Stimulated activated CD4-positive, alpha-beta T cell treated with anti-CD3 and anti-CD28 coated beads, Interleukin-1b, Interleukin-23, amount 100 ng/mL, for 48 hours (primary cell): ENCODE results near the gene FMN1.

Experiments used
- DNase-seq: peaks from one replicate; pipeline ENCODE4 v3.0.0-alpha.2; 2020

FMN1 gene

GRCh38 chr15:32905481-32905880 is 289.0 kb downstream of the FMN1 start:
- no peak for DNase-seq

GRCh38 chr15:32904448-32904847 is 290.1 kb downstream of the FMN1 start:
- DNase-seq: no peak

- DNase-seq: no peak
Measured at GRCh38 chr15:32903591-32904290, 290.8 kb downstream of the FMN1 start.

- DNase-seq: no peak
Measured at GRCh38 chr15:32901995-32902394, 292.5 kb downstream of the FMN1 start.

- no peak for DNase-seq
Measured at GRCh38 chr15:32901192-32901591, 293.3 kb downstream of the FMN1 start.

GRCh38 chr15:32899126-32899596 is 295.4 kb downstream of the FMN1 start:
- DNase-seq: no peak

- no peak for DNase-seq
Measured at GRCh38 chr15:32898414-32898813, 296.1 kb downstream of the FMN1 start.

GRCh38 chr15:32893421-32893820 is 301.1 kb downstream of the FMN1 start:
- no peak for DNase-seq

- DNase-seq: no peak
Measured at GRCh38 chr15:32889214-32889613, 305.3 kb downstream of the FMN1 start.

GRCh38 chr15:32888221-32888761 is 306.2 kb downstream of the FMN1 start:
- DNase-seq: no peak

- DNase-seq: no peak
Measured at GRCh38 chr15:32887090-32887489, 307.4 kb downstream of the FMN1 start.

GRCh38 chr15:32886459-32886858 is 308.1 kb downstream of the FMN1 start:
- DNase-seq: no peak

GRCh38 chr15:32885713-32886112 is 308.8 kb downstream of the FMN1 start:
- no peak for DNase-seq

GRCh38 chr15:32884146-32884545 is 310.4 kb downstream of the FMN1 start:
- no peak for DNase-seq

GRCh38 chr15:32882955-32883354 is 311.6 kb downstream of the FMN1 start:
- no peak for DNase-seq

GRCh38 chr15:32881528-32881927 is 313.0 kb downstream of the FMN1 start:
- no peak for DNase-seq

GRCh38 chr15:32880642-32881041 is 313.9 kb downstream of the FMN1 start:
- no peak for DNase-seq

GRCh38 chr15:32879980-32880379 is 314.5 kb downstream of the FMN1 start:
- DNase-seq: no peak

GRCh38 chr15:32878869-32879805 is 315.4 kb downstream of the FMN1 start:
- DNase-seq: no peak

GRCh38 chr15:32878342-32878741 is 316.2 kb downstream of the FMN1 start:
- DNase-seq: no peak

- no peak for DNase-seq
Measured at GRCh38 chr15:32877252-32878019, 317.1 kb downstream of the FMN1 start.

GRCh38 chr15:32873284-32874114 is 321.0 kb downstream of the FMN1 start:
- DNase-seq: no peak
